Thyroid gland (tissue), 4 donors: Measurements from ENCODE around the gene CTDP1.

ENCODE experiments used
- POLR2A ChIP-seq, 2 donors: fragments of 450-650 bp; IDR thresholded peaks; one replicate each; pipeline ENCODE4 v1.6.1; 2017; ENCODE audit warnings: antibody characterized with exemption in 2 of 2, mild to moderate bottlenecking in 2 of 2, moderate library complexity in 1 of 2
- TF ChIP-seq, protein P1 (sequence below), 6 experiments: fragments of 200-600 bp in 3 of 6; fragments of 450-650 bp in 3 of 6; sonication (generic) in 3 of 6; IDR thresholded peaks; one replicate each; pipeline ENCODE4 v1.5.1; 2016 to 2019; ENCODE audit warnings: antibody characterized with exemption in 6 of 6, mild to moderate bottlenecking in 2 of 6, inconsistent platforms in 1 of 6, moderate library complexity in 1 of 6

GRCh38 chr18:79797518-79798345 is 118.1 kb downstream of the CTDP1 start, which contains the start of gene KCNG2:
- TF ChIP-seq, protein P1, sequence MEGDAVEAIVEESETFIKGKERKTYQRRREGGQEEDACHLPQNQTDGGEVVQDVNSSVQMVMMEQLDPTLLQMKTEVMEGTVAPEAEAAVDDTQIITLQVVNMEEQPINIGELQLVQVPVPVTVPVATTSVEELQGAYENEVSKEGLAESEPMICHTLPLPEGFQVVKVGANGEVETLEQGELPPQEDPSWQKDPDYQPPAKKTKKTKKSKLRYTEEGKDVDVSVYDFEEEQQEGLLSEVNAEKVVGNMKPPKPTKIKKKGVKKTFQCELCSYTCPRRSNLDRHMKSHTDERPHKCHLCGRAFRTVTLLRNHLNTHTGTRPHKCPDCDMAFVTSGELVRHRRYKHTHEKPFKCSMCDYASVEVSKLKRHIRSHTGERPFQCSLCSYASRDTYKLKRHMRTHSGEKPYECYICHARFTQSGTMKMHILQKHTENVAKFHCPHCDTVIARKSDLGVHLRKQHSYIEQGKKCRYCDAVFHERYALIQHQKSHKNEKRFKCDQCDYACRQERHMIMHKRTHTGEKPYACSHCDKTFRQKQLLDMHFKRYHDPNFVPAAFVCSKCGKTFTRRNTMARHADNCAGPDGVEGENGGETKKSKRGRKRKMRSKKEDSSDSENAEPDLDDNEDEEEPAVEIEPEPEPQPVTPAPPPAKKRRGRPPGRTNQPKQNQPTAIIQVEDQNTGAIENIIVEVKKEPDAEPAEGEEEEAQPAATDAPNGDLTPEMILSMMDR (IDR thresholded peaks at IDR 0.05): peak in 2 of 6 experiments; percentile 15 to 30
- no peak for TF ChIP-seq POLR2A (IDR thresholded peaks at IDR 0.05)
